WTC11 (cell line): ENCODE data around the gene IMPDH2. TPM values are rescaled to one million over a fixed set of nuclear protein-coding genes. Genes with fewer than 3 reads are reported as not detected.

Source experiments
- ELF4 ChIP-seq: sonication (generic); formaldehyde crosslinking; IDR thresholded peaks from 2 replicates; pipeline ENCODE4 v1.8.1; 2022; ENCODE audit warnings: low read depth, mild to moderate bottlenecking, moderate library complexity, missing genetic modification reagents
- ESRRA ChIP-seq: sonication (generic); formaldehyde crosslinking; IDR thresholded peaks from 2 replicates; pipeline ENCODE4 v1.8.1; 2022; ENCODE audit warnings: mild to moderate bottlenecking, missing genetic modification reagents, borderline replicate concordance
- JUN ChIP-seq: sonication (generic); formaldehyde crosslinking; IDR thresholded peaks from 2 replicates; pipeline ENCODE4 v1.8.0; 2023; ENCODE audit warnings: mild to moderate bottlenecking, missing genetic modification reagents
- NFE2L1 ChIP-seq: sonication (generic); formaldehyde crosslinking; IDR thresholded peaks from 2 replicates; pipeline ENCODE4 v1.8.1; 2023; ENCODE audit warnings: missing genetic modification reagents
- NFYB ChIP-seq: sonication (generic); formaldehyde crosslinking; conservative IDR thresholded peaks from 2 replicates; pipeline ENCODE4 v1.8.0; 2022; ENCODE audit warnings: low read depth, missing genetic modification reagents
- NR2C2 ChIP-seq: sonication (generic); formaldehyde crosslinking; IDR thresholded peaks from 2 replicates; pipeline ENCODE4 v1.8.0; 2022; ENCODE audit warnings: mild to moderate bottlenecking, missing genetic modification reagents
- OVOL2 ChIP-seq: fragments of 250-450 bp; sonication (Bioruptor Pico); IDR thresholded peaks from 2 replicates; pipeline ENCODE4 v1.9.0; 2021; ENCODE audit warnings: mild to moderate bottlenecking, borderline replicate concordance
- SOX15 ChIP-seq: fragments of 250-450 bp; sonication (Bioruptor Pico); IDR thresholded peaks from 2 replicates; pipeline ENCODE4 v1.9.0; 2021; ENCODE audit warnings: mild to moderate bottlenecking
- SP1 ChIP-seq: sonication (generic); formaldehyde crosslinking; conservative IDR thresholded peaks from 2 replicates; pipeline ENCODE4 v1.8.1; 2022; ENCODE audit warnings: missing genetic modification reagents
- TEAD1 ChIP-seq: sonication (generic); formaldehyde crosslinking; IDR thresholded peaks from 2 replicates; pipeline ENCODE4 v1.8.0; 2022; ENCODE audit warnings: mild to moderate bottlenecking, missing genetic modification reagents
- ZNF317 ChIP-seq: sonication (generic); formaldehyde crosslinking; IDR thresholded peaks from 2 replicates; pipeline ENCODE4 v1.8.1; 2023; ENCODE audit warnings: low read depth, mild to moderate bottlenecking, moderate library complexity, missing genetic modification reagents, borderline replicate concordance
- ZNF416 ChIP-seq: fragments of 250-450 bp; sonication (Bioruptor Pico); IDR thresholded peaks from 2 replicates; pipeline ENCODE4 v1.9.0; 2021; ENCODE audit warnings: mild to moderate bottlenecking, inconsistent platforms
- ZNF423 ChIP-seq: fragments of 250-450 bp; sonication (Bioruptor Pico); IDR thresholded peaks from 2 replicates; pipeline ENCODE4 v2.1.2; 2022; ENCODE audit warnings: mild to moderate bottlenecking, moderate library complexity
- total RNA-seq: library from RNA; stranded (reverse); gene quantifications from 3 replicates; pipeline ENCODE4 v1.2.3, GENCODE V29; 2021
- TF ChIP-seq, protein P1 (sequence below): fragments of 250-450 bp; sonication (Bioruptor Pico); IDR thresholded peaks from 2 replicates; pipeline ENCODE4 v1.9.0; 2021; ENCODE audit warnings: mild to moderate bottlenecking, borderline replicate concordance
- TF ChIP-seq, protein P2 (sequence below): sonication (generic); formaldehyde crosslinking; IDR thresholded peaks from 2 replicates; pipeline ENCODE4 v1.8.0; 2022; ENCODE audit warnings: mild to moderate bottlenecking, missing genetic modification reagents
- TF ChIP-seq, protein P3 (sequence below): fragments of 250-450 bp; sonication (Bioruptor Pico); IDR thresholded peaks from 2 replicates; pipeline ENCODE4 v1.8.0; 2021; ENCODE audit warnings: mild to moderate bottlenecking
- TF ChIP-seq, protein P4 (sequence below): fragments of 250-450 bp; sonication (Bioruptor Pico); IDR thresholded peaks from 2 replicates; pipeline ENCODE4 v1.9.0; 2021; ENCODE audit warnings: moderate library complexity, mild to moderate bottlenecking, inconsistent platforms, borderline replicate concordance
- TF ChIP-seq, protein P5 (sequence below): sonication (generic); formaldehyde crosslinking; IDR thresholded peaks from 2 replicates; pipeline ENCODE4 v1.8.0; 2022; ENCODE audit warnings: mild to moderate bottlenecking, missing genetic modification reagents
- TF ChIP-seq, protein P6 (sequence below): sonication (generic); formaldehyde crosslinking; IDR thresholded peaks from 2 replicates; pipeline ENCODE4 v1.8.1; 2022; ENCODE audit warnings: mild to moderate bottlenecking, missing genetic modification reagents, moderate library complexity, borderline replicate concordance
- TF ChIP-seq, protein P7 (sequence below): sonication (generic); formaldehyde crosslinking; IDR thresholded peaks from 2 replicates; pipeline ENCODE4 v1.8.1; 2023; ENCODE audit warnings: mild to moderate bottlenecking, missing genetic modification reagents, moderate library complexity

Gene IMPDH2
- total RNA-seq, 1 experiment from 2014 or later: 452 TPM

DNA sequence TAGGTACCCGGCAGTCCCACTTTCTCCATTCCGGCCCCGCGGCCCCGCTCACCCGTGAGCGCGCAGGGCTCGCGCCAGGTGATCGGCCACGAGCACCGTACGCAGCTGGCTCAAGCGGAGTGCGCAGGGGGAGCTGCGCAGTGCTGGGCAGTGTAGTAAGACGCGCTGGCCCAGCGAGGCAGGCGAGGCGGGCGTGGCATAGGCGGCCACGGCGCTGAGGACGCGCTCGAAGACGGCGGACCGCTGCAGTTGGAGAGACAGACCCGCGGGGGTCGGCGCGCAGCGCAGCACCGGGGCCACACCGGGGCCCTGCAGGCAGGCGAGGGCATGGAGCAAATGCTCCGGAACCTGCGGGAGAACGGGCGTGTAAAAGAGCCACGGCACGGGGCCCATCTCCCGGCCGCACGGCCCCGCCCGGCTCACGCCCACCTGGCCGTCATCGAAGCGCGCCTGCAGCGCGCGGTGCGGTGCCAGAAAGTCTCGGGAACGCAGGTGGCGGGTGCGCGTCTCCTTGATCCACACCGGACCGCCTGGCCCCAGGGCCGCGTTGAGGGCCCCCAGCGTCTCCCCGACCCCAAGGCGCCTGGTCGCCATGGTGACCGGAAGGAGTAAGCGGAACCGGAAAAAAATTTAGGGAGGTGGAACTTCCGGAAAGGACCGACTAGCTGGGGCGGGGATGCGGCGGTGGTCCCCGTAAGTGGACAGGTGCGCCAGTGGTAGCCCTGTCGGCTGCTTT, 11.1 kb downstream of the IMPDH2 start, which contains the start of gene DALRD3 (continued):
- TF ChIP-seq, protein P1, sequence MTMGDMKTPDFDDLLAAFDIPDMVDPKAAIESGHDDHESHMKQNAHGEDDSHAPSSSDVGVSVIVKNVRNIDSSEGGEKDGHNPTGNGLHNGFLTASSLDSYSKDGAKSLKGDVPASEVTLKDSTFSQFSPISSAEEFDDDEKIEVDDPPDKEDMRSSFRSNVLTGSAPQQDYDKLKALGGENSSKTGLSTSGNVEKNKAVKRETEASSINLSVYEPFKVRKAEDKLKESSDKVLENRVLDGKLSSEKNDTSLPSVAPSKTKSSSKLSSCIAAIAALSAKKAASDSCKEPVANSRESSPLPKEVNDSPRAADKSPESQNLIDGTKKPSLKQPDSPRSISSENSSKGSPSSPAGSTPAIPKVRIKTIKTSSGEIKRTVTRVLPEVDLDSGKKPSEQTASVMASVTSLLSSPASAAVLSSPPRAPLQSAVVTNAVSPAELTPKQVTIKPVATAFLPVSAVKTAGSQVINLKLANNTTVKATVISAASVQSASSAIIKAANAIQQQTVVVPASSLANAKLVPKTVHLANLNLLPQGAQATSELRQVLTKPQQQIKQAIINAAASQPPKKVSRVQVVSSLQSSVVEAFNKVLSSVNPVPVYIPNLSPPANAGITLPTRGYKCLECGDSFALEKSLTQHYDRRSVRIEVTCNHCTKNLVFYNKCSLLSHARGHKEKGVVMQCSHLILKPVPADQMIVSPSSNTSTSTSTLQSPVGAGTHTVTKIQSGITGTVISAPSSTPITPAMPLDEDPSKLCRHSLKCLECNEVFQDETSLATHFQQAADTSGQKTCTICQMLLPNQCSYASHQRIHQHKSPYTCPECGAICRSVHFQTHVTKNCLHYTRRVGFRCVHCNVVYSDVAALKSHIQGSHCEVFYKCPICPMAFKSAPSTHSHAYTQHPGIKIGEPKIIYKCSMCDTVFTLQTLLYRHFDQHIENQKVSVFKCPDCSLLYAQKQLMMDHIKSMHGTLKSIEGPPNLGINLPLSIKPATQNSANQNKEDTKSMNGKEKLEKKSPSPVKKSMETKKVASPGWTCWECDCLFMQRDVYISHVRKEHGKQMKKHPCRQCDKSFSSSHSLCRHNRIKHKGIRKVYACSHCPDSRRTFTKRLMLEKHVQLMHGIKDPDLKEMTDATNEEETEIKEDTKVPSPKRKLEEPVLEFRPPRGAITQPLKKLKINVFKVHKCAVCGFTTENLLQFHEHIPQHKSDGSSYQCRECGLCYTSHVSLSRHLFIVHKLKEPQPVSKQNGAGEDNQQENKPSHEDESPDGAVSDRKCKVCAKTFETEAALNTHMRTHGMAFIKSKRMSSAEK (CRISPR knock-in tag): no peak
- 0 out of 2 replicates have a peak, but pooled peaks have one; percentile 53 for TF ChIP-seq TEAD1 (CRISPR knock-in tag)
- TF ChIP-seq SP1 (CRISPR knock-in tag): peak; percentile 76
- peak; percentile 51; the same call in 1 of the 2 replicates for TF ChIP-seq NFE2L1 (CRISPR knock-in tag)
- TF ChIP-seq ZNF317 (CRISPR knock-in tag): no peak
- TF ChIP-seq ZNF423 (CRISPR knock-in tag): no peak
- no peak for TF ChIP-seq ELF4 (CRISPR knock-in tag)
- TF ChIP-seq, protein P2, sequence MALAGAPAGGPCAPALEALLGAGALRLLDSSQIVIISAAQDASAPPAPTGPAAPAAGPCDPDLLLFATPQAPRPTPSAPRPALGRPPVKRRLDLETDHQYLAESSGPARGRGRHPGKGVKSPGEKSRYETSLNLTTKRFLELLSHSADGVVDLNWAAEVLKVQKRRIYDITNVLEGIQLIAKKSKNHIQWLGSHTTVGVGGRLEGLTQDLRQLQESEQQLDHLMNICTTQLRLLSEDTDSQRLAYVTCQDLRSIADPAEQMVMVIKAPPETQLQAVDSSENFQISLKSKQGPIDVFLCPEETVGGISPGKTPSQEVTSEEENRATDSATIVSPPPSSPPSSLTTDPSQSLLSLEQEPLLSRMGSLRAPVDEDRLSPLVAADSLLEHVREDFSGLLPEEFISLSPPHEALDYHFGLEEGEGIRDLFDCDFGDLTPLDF: no peak; the same call in 1 of the 2 replicates
- TF ChIP-seq JUN: no peak
- TF ChIP-seq, protein P3, sequence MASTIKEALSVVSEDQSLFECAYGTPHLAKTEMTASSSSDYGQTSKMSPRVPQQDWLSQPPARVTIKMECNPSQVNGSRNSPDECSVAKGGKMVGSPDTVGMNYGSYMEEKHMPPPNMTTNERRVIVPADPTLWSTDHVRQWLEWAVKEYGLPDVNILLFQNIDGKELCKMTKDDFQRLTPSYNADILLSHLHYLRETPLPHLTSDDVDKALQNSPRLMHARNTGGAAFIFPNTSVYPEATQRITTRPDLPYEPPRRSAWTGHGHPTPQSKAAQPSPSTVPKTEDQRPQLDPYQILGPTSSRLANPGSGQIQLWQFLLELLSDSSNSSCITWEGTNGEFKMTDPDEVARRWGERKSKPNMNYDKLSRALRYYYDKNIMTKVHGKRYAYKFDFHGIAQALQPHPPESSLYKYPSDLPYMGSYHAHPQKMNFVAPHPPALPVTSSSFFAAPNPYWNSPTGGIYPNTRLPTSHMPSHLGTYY (CRISPR knock-in tag): no peak
- no peak for TF ChIP-seq NR2C2 (CRISPR knock-in tag)
- TF ChIP-seq, protein P4, sequence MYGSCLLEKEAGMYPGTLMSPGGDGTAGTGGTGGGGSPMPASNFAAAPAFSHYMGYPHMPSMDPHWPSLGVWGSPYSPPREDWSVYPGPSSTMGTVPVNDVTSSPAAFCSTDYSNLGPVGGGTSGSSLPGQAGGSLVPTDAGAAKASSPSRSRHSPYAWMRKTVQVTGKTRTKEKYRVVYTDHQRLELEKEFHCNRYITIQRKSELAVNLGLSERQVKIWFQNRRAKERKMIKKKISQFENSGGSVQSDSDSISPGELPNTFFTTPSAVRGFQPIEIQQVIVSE: no peak
- TF ChIP-seq OVOL2: no peak
- no peak for TF ChIP-seq SOX15 (CRISPR knock-in tag)
- no peak for TF ChIP-seq NFYB (CRISPR knock-in tag)
- TF ChIP-seq ESRRA (CRISPR knock-in tag): no peak
- TF ChIP-seq, protein P5, sequence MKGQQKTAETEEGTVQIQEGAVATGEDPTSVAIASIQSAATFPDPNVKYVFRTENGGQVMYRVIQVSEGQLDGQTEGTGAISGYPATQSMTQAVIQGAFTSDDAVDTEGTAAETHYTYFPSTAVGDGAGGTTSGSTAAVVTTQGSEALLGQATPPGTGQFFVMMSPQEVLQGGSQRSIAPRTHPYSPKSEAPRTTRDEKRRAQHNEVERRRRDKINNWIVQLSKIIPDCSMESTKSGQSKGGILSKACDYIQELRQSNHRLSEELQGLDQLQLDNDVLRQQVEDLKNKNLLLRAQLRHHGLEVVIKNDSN: no peak
- TF ChIP-seq, protein P6, sequence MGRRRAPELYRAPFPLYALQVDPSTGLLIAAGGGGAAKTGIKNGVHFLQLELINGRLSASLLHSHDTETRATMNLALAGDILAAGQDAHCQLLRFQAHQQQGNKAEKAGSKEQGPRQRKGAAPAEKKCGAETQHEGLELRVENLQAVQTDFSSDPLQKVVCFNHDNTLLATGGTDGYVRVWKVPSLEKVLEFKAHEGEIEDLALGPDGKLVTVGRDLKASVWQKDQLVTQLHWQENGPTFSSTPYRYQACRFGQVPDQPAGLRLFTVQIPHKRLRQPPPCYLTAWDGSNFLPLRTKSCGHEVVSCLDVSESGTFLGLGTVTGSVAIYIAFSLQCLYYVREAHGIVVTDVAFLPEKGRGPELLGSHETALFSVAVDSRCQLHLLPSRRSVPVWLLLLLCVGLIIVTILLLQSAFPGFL: peak; percentile 44; the same call in 1 of the 2 replicates
- TF ChIP-seq, protein P7, sequence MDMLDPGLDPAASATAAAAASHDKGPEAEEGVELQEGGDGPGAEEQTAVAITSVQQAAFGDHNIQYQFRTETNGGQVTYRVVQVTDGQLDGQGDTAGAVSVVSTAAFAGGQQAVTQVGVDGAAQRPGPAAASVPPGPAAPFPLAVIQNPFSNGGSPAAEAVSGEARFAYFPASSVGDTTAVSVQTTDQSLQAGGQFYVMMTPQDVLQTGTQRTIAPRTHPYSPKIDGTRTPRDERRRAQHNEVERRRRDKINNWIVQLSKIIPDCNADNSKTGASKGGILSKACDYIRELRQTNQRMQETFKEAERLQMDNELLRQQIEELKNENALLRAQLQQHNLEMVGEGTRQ (CRISPR knock-in tag): peak; percentile 9; the same call in 1 of the 2 replicates
- 0 out of 2 replicates have a peak, but pooled peaks have one; percentile 54 for TF ChIP-seq ZNF416
